Glomerular visceral epithelial cell (primary cell): ENCODE results near the gene GPX7.

Experiments
- DNase-seq: peaks from one replicate; pipeline ENCODE4 v3.0.0-alpha.2; 2016; ENCODE audit errors: extremely low spot score

Gene GPX7

GRCh38 chr1:52629325-52629643 lies 27.1 kb downstream of the GPX7 start:
- DNase-seq, result peak; percentile 31

- DNase-seq, result no peak
Measured at GRCh38 chr1:52629667-52630066, 27.5 kb downstream of the GPX7 start.

- no peak for DNase-seq
Measured at GRCh38 chr1:52631759-52632331, 29.7 kb downstream of the GPX7 start.

- no peak for DNase-seq
Measured at GRCh38 chr1:52632732-52633290, 30.6 kb downstream of the GPX7 start, which contains the start of gene SHISAL2A. Gene SHISAL2A (plus strand): TSS chr1:52633168. CDS start chr1:52633494, 326 bp downstream.

GRCh38 chr1:52633291-52633754 lies 31.2 kb downstream of the GPX7 start:
- no peak for DNase-seq

- no peak for DNase-seq
Measured at GRCh38 chr1:52634111-52634510, 31.9 kb downstream of the GPX7 start.

- DNase-seq, result no peak
Measured at GRCh38 chr1:52635321-52636089, 33.3 kb downstream of the GPX7 start.

GRCh38 chr1:52636721-52637695 lies 34.8 kb downstream of the GPX7 start:
- DNase-seq, result peak; percentile 16

GRCh38 chr1:52637946-52638345 lies 35.8 kb downstream of the GPX7 start:
- no peak for DNase-seq

- DNase-seq, result no peak
Measured at GRCh38 chr1:52640697-52641096, 38.5 kb downstream of the GPX7 start.

GRCh38 chr1:52641307-52641706 lies 39.1 kb downstream of the GPX7 start:
- no peak for DNase-seq

GRCh38 chr1:52645261-52645660 lies 43.1 kb downstream of the GPX7 start:
- no peak for DNase-seq

GRCh38 chr1:52651904-52652303 lies 49.7 kb downstream of the GPX7 start:
- no peak for DNase-seq

GRCh38 chr1:52653207-52653849 lies 51.2 kb downstream of the GPX7 start:
- no peak for DNase-seq

GRCh38 chr1:52654063-52654462 lies 51.9 kb downstream of the GPX7 start:
- no peak for DNase-seq

GRCh38 chr1:52657702-52658101 lies 55.5 kb downstream of the GPX7 start:
- no peak for DNase-seq
